RWPE1 (cell line): ENCODE data around the gene HMOX1.

Source experiments
- CTCF ChIA-PET: fragments of 350-600 bp; sonication (Branson Sonifier 250); formaldehyde crosslinking; extraction: SDS; loops from one replicate; lab custom pipeline; 2021; lab: Yijun Ruan, JAX
- POLR2A ChIA-PET: fragments of 400-600 bp; formaldehyde crosslinking; extraction: SDS; loops from one replicate; lab custom pipeline; 2020; ENCODE audit warnings: antibody characterized with exemption; ENCODE audit not compliant: low non-redundant PET; lab: Yijun Ruan, JAX
- DNase-seq: peaks from one replicate; pipeline ENCODE4 v3.0.0; 2012; ENCODE audit warnings: low spot score
- H3K27ac ChIP-seq: fragments of 450-650 bp; 2 replicates; pipeline ENCODE4 v1.5.1; 2017
- TF ChIP-seq, protein P1 (sequence below): fragments of 450-650 bp; conservative IDR thresholded peaks from 2 replicates; pipeline ENCODE4 v1.5.1; 2017; ENCODE audit warnings: low read depth, mild to moderate bottlenecking

The HMOX1 gene

DNA sequence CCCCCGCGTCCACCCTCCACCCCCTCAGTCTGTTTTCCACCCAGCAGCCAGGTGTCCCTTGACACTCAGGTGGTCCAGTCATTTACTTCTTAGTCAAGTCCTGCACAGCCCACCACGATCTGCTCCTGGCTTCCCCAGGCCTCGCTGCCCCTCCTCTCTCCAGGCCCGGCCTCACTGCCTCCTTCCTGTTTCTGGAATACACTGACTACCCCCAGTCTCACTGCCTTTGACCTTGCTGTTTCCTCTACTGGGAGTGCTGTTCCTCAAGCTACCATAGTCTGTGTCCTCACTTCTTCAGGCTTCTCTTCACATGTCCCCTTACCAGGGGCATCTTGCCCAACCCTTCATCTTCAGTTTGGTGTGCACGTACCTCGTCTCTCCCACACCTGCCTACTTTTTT, 26.5 kb downstream of the HMOX1 start:
- POLR2A ChIA-PET = no interaction called here

DNA sequence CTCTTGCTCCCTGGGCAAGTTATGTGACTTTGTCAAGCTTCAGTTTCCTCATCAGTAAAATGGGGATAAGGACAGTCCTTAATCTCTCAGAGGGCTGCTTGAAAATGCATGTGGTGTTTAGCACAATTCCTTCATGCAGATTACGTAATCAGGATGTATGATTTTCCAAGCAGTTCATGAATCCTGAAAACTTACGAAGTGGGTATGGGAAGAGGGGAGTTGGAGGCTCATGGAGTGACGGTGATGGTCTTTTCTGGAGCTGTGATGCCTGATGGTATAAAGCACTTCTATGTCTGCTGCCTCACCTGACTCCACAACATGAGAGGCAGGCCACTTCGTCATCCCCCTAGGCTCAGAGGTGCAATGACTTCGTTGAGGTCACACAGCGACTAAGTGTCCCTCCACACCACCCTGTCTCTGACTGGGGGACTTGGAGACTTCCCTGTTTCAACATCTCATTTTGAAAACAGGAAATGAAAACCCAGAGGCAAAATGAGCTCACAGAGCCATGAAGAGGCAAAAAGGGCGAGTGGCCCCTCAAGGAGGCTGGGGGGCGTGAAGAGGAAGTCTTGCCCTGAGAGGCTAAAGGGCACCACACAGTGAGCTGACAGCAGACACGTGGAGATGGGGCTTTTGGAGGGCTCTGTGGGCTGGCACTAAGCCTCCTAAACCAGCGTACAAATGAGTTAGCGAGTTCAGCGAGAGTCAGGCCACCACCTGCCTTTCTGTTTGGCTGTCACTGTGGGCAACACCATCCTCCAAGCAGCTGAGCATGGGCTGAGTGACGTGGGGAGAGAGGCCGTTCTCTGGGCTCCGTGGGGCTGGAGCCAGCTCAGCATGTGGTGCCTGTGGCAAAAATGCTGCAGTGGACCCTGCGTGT, 29.1 kb downstream of the HMOX1 start:
- ChIA-PET CTCF (no interaction called here), POLR2A (interaction anchor here (0.5 kb wide), 1 partner anchor 107 kb away, joined by 3 read pairs; no protein-coding TSS in a partner anchor)
- TF ChIP-seq, protein P1, sequence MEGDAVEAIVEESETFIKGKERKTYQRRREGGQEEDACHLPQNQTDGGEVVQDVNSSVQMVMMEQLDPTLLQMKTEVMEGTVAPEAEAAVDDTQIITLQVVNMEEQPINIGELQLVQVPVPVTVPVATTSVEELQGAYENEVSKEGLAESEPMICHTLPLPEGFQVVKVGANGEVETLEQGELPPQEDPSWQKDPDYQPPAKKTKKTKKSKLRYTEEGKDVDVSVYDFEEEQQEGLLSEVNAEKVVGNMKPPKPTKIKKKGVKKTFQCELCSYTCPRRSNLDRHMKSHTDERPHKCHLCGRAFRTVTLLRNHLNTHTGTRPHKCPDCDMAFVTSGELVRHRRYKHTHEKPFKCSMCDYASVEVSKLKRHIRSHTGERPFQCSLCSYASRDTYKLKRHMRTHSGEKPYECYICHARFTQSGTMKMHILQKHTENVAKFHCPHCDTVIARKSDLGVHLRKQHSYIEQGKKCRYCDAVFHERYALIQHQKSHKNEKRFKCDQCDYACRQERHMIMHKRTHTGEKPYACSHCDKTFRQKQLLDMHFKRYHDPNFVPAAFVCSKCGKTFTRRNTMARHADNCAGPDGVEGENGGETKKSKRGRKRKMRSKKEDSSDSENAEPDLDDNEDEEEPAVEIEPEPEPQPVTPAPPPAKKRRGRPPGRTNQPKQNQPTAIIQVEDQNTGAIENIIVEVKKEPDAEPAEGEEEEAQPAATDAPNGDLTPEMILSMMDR = no peak
- H3K27ac ChIP-seq = peak overlapping the region; percentile 2; the same call in 1 of the 2 replicates
- no peak for DNase-seq

More for the DNA sequence above, 26.5 kb downstream of the HMOX1 start:
- TF ChIP-seq, protein P1 = no peak
- CTCF ChIA-PET = no interaction called here
- 0 out of 2 replicates have a peak overlapping the region, but pooled peaks have one; percentile 1 for H3K27ac ChIP-seq
- DNase-seq = no peak

DNA sequence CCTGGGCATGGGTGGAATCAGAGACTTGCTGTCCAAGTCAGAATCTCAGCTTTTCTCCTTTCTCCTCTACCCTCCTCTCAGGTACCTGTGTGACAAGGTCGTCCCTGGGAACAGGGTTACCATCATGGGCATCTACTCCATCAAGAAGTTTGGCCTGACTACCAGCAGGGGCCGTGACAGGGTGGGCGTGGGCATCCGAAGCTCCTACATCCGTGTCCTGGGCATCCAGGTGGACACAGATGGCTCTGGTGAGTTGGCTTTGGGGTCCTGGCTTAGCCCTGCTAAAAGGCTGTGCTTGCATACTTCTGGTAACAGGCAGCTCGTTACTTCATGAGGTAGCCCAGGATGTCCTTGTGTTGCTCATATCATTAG, 29.8 kb downstream of the HMOX1 start:
- peak overlapping the region; percentile 2; the same call in 1 of the 2 replicates for H3K27ac ChIP-seq
- TF ChIP-seq, protein P1 = no peak
- CTCF ChIA-PET = no interaction called here
- no peak for DNase-seq
- POLR2A ChIA-PET = no interaction called here

DNA sequence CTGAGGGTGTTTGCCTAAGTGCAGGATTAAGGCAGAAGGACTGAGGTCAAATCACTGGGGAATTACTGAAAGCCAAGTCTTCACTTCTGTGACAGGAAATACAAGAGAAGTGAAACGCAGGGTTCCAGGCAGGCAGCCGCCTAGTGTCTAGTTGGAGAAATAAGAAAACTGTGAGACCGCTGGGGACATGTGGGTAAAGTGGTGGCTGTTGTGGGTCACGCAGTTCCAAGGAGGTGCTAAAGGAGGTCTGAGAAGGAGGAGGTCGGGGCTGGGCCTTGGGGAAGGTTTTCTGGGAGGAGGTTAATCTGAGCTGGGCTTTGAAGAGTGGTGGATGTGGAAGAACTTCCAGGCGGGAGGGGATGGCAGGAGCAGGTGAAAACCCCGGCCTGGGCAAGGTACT, 30.2 kb downstream of the HMOX1 start:
- TF ChIP-seq, protein P1 = no peak
- CTCF ChIA-PET = no interaction called here
- no peak for DNase-seq
- peak overlapping the region; percentile 21 for H3K27ac ChIP-seq
- POLR2A ChIA-PET = no interaction called here

DNA sequence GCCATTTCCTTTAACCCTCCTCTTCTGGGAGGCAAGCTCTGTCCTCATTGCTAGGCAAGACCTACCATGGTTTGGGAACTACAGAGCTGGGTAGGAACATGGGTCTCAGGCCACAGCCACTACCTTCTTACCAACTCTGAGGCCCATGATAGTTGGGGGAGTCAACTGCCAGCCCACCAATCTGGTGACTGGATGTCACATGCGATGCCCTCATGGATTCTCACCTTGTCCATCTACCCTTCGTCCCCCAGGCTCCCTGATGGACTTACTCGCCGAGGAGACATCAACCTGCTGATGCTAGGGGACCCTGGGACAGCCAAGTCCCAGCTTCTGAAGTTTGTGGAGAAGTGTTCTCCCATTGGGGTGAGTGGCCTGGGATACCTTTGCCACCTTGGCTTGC, 32.7 kb downstream of the HMOX1 start:
- H3K27ac ChIP-seq = no peak overlapping the region
- DNase-seq = no peak
- TF ChIP-seq, protein P1 = no peak
- POLR2A ChIA-PET = no interaction called here
- CTCF ChIA-PET = no interaction called here

DNA sequence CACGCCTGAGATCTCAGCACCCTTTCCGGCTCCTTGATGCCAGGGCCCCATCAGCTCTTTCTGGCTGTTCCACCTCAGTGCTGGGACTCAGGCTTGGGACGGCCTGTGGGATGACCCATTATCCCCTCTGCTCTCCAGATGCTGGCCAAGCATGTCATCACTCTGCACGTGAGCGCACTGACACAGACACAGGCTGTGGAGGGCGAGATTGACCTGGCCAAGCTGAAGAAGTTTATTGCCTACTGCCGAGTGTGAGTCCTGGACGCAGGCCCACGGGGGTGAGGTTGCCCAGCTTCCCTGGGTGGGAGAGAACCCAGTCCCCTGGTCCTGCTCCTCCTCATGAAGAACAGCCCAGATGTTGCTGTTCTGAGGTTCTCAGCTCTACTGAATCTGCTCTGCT, 36.7 kb downstream of the HMOX1 start:
- TF ChIP-seq, protein P1 = no peak
- H3K27ac ChIP-seq = peak overlapping the region; percentile 53
- ChIA-PET CTCF (no interaction called here), POLR2A (no interaction called here)
- no peak for DNase-seq
